ENCODE results near the gene APBA1.

APBA1 gene

DNA sequence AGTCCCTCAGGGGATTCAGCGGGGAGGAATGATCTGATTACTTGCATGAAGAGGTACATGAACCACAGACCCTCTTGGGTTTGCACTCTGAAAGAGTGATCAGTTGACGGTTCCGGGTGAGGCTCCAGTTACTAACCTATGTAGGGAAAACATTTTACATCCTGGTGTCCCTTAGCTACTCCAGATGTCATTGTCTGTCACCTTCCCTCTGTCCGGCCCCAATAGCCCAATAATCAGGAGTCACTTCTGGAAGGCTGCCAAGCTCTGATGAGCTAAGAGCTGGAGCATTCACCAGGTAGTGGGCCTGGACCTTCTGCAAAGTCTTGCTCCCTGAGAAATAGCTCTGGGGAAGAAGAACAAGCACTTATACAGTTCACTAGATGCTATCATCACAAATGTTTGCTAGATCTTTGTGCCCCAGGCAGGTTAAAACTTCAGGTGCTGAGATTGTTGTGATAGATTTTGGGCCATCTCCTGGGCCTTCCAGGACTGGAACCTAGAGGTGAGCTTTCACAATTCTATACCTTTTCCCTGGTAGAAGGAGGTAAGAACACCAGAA, 282.7 kb downstream of the APBA1 start:
- H3K4me3 ChIP-seq (ENCODE audit: low read length) = no peak overlapping the region
- no peak for TF ChIP-seq ZNF274 (IDR thresholded peaks at IDR 0.05; ENCODE audit: low read depth, low read length)

GRCh38 chr9:69388596-69388995, 283.6 kb downstream of the APBA1 start:
- TF ChIP-seq ZNF274 (IDR thresholded peaks at IDR 0.05; ENCODE audit: low read depth, low read length) = no peak
- no peak overlapping the region for H3K4me3 ChIP-seq (ENCODE audit: low read length)

GRCh38 chr9:69386651-69387050, 285.5 kb downstream of the APBA1 start:
- no peak for TF ChIP-seq ZNF274 (IDR thresholded peaks at IDR 0.05; ENCODE audit: low read depth, low read length)
- no peak overlapping the region for H3K4me3 ChIP-seq (ENCODE audit: low read length)

- no peak overlapping the region for H3K4me3 ChIP-seq (ENCODE audit: low read length)
- no peak for TF ChIP-seq ZNF274 (IDR thresholded peaks at IDR 0.05; ENCODE audit: low read depth, low read length)
Measured at GRCh38 chr9:69385581-69386033, 286.6 kb downstream of the APBA1 start.

GRCh38 chr9:69382135-69382534, 290.0 kb downstream of the APBA1 start:
- no peak overlapping the region for H3K4me3 ChIP-seq (ENCODE audit: low read length)
- no peak for TF ChIP-seq ZNF274 (IDR thresholded peaks at IDR 0.05; ENCODE audit: low read depth, low read length)

DNA sequence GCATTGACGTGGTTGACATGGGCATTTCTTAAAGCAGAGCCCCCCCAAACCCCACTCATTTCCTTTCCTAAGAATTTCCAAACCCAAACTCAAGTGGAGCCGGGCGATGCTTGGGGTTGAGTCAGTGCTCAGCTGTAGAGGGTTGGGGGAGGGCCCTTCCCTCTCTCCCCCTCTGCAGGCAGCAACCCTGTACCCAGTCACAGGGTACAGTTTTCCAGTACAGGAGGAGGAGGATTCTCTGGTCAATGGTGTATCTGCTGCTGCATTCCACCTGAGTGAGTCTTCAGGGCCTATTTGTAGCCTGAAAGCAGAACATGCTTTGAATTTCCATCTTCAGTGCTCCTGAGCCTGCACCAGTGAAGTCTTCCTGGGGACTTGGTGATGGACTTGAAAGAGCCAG, 291.4 kb downstream of the APBA1 start:
- no peak for TF ChIP-seq ZNF274 (IDR thresholded peaks at IDR 0.05; ENCODE audit: low read depth, low read length)
- H3K4me3 ChIP-seq (ENCODE audit: low read length) = no peak overlapping the region

- no peak for TF ChIP-seq ZNF274 (IDR thresholded peaks at IDR 0.05; ENCODE audit: low read depth, low read length)
Measured at GRCh38 chr9:69380301-69380700, 291.9 kb downstream of the APBA1 start.

GRCh38 chr9:69379270-69379982, 292.7 kb downstream of the APBA1 start:
- TF ChIP-seq ZNF274 (IDR thresholded peaks at IDR 0.05; ENCODE audit: low read depth, low read length) = no peak
- H3K4me3 ChIP-seq (ENCODE audit: low read length) = no peak overlapping the region

More at GRCh38 chr9:69380301-69380700, 291.9 kb downstream of the APBA1 start:
- H3K4me3 ChIP-seq (ENCODE audit: low read length) = no peak overlapping the region

DNA sequence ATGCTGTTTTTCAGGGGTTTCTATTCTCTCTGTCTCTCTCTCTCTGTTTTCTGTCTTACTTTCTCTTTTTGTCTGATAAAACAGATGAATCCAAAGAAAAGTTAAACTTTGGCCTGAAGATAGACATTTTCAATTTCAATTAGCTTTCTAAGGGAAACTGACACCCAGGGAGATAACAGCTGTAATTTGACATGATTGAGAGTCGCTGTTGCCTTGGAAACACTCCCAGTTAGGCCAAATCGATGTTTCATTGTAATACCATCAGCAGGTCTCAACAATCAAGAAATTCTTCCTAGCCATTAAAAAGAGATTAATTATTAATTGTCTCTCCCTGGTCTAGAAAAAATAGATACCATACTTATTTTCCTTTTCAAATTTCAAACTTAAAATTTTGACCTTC, 294.2 kb downstream of the APBA1 start:
- H3K4me3 ChIP-seq (ENCODE audit: low read length) = no peak overlapping the region
- TF ChIP-seq ZNF274 (IDR thresholded peaks at IDR 0.05; ENCODE audit: low read depth, low read length) = no peak

Data from GM08714 (cell line).